Activated CD4-positive, alpha-beta T cell treated with anti-CD3 and anti-CD28 coated beads for 24 hours (primary cell): ENCODE data around the gene EPM2AIP1.
A peak's percentile ranks its signal among the peaks of the same experiment; 100 is the strongest.
"Not testable (repeated sequence)": the region's sequence is repeated elsewhere in the genome, so short reads cannot be mapped to it uniquely, and the experiment has no call there.

Experiments
- DNase-seq, 2 donors: peaks; one replicate each; pipeline ENCODE4 v3.0.0-alpha.2; 2020; ENCODE audit warnings: low read depth in 2 of 2

Gene EPM2AIP1

GRCh38 chr3:36992806-36993325 lies at the start of gene EPM2AIP1:
TSS of gene EPM2AIP1 (minus strand) at chr3:36993131. CDS start at chr3:36993077, 54 bp downstream.
- DNase-seq = peak in 1 of 2 donors; percentile 48

- DNase-seq = not testable (repeated sequence)
Observed at GRCh38 chr3:37042712-37043111, 49.8 kb upstream of the EPM2AIP1 start.

GRCh38 chr3:37041546-37042195 lies 48.7 kb upstream of the EPM2AIP1 start:
- no peak for DNase-seq

- no peak for DNase-seq
Observed at GRCh38 chr3:37040231-37040630, 47.3 kb upstream of the EPM2AIP1 start.

GRCh38 chr3:37039161-37039846 lies 46.4 kb upstream of the EPM2AIP1 start:
- DNase-seq = no peak

GRCh38 chr3:37037352-37037751 lies 44.4 kb upstream of the EPM2AIP1 start:
- no peak for DNase-seq

GRCh38 chr3:37032961-37033360 lies 40.0 kb upstream of the EPM2AIP1 start:
- DNase-seq = no peak

GRCh38 chr3:37031096-37031682 lies 38.3 kb upstream of the EPM2AIP1 start:
- no peak for DNase-seq

- no peak for DNase-seq
Observed at GRCh38 chr3:37030588-37030987, 37.7 kb upstream of the EPM2AIP1 start.

GRCh38 chr3:37029516-37030163 lies 36.7 kb upstream of the EPM2AIP1 start:
- DNase-seq = no peak

GRCh38 chr3:37029111-37029510 lies 36.2 kb upstream of the EPM2AIP1 start:
- DNase-seq = no peak

GRCh38 chr3:37028329-37028728 lies 35.4 kb upstream of the EPM2AIP1 start:
- no peak for DNase-seq

GRCh38 chr3:37026851-37027250 lies 33.9 kb upstream of the EPM2AIP1 start:
- no peak for DNase-seq

- no peak for DNase-seq
Observed at GRCh38 chr3:37025561-37026335, 32.8 kb upstream of the EPM2AIP1 start.

- no peak for DNase-seq
Observed at GRCh38 chr3:37024820-37025405, 32.0 kb upstream of the EPM2AIP1 start.

- DNase-seq = no peak
Observed at GRCh38 chr3:37024092-37024491, 31.2 kb upstream of the EPM2AIP1 start.

GRCh38 chr3:37017683-37018082 lies 24.8 kb upstream of the EPM2AIP1 start:
- DNase-seq = no peak

- DNase-seq = no peak
Observed at GRCh38 chr3:37016903-37017302, 24.0 kb upstream of the EPM2AIP1 start.

- no peak for DNase-seq
Observed at GRCh38 chr3:37015642-37016041, 22.7 kb upstream of the EPM2AIP1 start.

GRCh38 chr3:37014620-37015019 lies 21.7 kb upstream of the EPM2AIP1 start:
- DNase-seq = no peak
